ENCODE data around the gene PPFIA3. TPM values are rescaled to one million over a fixed set of nuclear protein-coding genes. Genes with fewer than 3 reads are reported as not detected.
"Not testable (repeated sequence)": the region's sequence is repeated elsewhere in the genome, so short reads cannot be mapped to it uniquely, and the experiment has no call there.

Gene PPFIA3
- total RNA-seq, 1 experiment from 2014 or later: 4.9 TPM

DNA sequence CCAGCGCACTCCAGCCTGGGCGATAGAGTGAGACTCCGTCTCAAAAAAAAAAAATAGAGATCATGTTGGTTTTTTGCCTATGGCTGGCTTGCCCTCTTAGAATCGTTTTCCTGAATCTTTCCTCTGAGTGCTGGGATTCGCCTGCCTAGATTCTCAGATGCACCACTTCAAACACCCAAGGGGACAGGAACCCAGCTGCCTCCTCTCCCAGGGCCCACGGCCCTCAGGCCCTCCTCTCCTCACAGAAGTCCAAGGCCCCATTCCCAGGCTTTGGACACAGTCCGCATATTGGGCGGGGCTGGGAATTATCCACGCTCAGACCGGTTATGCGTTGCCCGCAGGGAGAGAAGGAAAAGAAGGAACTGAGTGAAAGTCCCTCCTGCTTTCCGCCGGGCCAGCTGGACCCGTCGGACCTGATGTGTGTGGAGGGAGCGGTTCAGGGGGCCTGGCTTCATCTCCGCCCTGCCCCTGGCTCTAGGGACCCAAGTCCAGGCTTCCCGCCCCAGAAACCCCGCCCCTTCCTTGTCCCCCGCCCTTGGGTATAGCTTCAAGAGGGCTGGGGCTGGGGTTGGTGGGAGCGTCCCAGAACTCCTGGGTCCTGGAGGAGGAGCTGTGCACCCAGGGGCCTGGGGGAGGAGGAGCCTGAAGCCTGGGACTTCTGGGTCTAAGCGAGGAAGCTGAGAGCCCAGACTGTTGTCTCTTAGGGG is 5.8 kb downstream of the PPFIA3 start:
- CTCF ChIA-PET: interaction anchor here (0.6 to 1.2 kb wide), 2 partner anchors 24 to 27 kb away, joined by 3 read pairs; no protein-coding TSS in a partner anchor
- intact Hi-C loops (cut with micrococcal nuclease; ENCODE audit: unreplicated experiment): no loop called here
- Mint-ChIP-seq H3K27ac (ENCODE audit: unreplicated experiment) (no peak overlapping the region), H3K4me3 (ENCODE audit: low read depth, unreplicated experiment) (peak overlapping the region; percentile 17), H3K4me1 (ENCODE audit: low read depth, unreplicated experiment) (peaks cover 21% of the 10 kb centered on the region), H3K9me3 (ENCODE audit: low read depth, unreplicated experiment) (peaks cover 2% of the 10 kb centered on the region), H3K36me3 (ENCODE audit: insufficient read depth, unreplicated experiment) (peaks cover 17% of the 10 kb centered on the region), H3K27me3 (ENCODE audit: unreplicated experiment) (peaks cover 28% of the 10 kb centered on the region)
- peak; percentile 15 for DNase-seq
- BruUV-seq (replicated peaks): no TSS peak
- TF ChIP-seq, protein P1, sequence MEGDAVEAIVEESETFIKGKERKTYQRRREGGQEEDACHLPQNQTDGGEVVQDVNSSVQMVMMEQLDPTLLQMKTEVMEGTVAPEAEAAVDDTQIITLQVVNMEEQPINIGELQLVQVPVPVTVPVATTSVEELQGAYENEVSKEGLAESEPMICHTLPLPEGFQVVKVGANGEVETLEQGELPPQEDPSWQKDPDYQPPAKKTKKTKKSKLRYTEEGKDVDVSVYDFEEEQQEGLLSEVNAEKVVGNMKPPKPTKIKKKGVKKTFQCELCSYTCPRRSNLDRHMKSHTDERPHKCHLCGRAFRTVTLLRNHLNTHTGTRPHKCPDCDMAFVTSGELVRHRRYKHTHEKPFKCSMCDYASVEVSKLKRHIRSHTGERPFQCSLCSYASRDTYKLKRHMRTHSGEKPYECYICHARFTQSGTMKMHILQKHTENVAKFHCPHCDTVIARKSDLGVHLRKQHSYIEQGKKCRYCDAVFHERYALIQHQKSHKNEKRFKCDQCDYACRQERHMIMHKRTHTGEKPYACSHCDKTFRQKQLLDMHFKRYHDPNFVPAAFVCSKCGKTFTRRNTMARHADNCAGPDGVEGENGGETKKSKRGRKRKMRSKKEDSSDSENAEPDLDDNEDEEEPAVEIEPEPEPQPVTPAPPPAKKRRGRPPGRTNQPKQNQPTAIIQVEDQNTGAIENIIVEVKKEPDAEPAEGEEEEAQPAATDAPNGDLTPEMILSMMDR (IDR thresholded peaks at IDR 0.05; ENCODE audit: unreplicated experiment): no peak

DNA sequence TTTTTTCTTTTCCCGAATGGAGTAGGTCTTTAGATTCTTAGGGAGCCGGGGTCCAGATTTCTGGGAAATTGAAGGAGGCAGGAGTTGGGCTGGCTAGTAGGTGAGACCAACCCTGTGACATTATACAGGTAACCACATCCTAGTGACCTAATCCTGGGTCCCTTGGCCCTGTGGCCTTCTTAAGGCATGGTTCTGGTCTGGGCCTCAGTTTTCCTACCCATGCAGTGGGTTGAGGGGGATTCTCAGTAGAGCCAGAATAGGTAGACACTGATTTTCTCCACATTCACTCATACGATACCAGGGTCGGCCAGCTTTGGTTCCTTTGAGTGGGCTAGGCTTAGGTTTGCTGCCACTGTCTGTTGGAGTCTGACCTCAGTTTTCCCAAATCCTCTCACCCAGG is 7.2 kb downstream of the PPFIA3 start:
- H3K27me3 Mint-ChIP-seq (ENCODE audit: unreplicated experiment): peaks cover 14% of the 10 kb centered on the region
- intact Hi-C loops (cut with micrococcal nuclease; ENCODE audit: unreplicated experiment): no loop called here
- no peak overlapping the region for H3K4me3 Mint-ChIP-seq (ENCODE audit: low read depth, unreplicated experiment)
- H3K36me3 Mint-ChIP-seq (ENCODE audit: insufficient read depth, unreplicated experiment): peaks cover 12% of the 10 kb centered on the region
- CTCF ChIA-PET: interaction anchor here (0.6 kb wide), 1 partner anchor 252 kb away, joined by 3 read pairs; no protein-coding TSS in a partner anchor
- no peak for DNase-seq
- no peak overlapping the region for H3K27ac Mint-ChIP-seq (ENCODE audit: unreplicated experiment)
- peaks cover 13% of the 10 kb centered on the region for H3K4me1 Mint-ChIP-seq (ENCODE audit: low read depth, unreplicated experiment)
- TF ChIP-seq, protein P1 (IDR thresholded peaks at IDR 0.05; ENCODE audit: unreplicated experiment): no peak
- peaks cover 2% of the 10 kb centered on the region for H3K9me3 Mint-ChIP-seq (ENCODE audit: low read depth, unreplicated experiment)
- no TSS peak for BruUV-seq (replicated peaks)

DNA sequence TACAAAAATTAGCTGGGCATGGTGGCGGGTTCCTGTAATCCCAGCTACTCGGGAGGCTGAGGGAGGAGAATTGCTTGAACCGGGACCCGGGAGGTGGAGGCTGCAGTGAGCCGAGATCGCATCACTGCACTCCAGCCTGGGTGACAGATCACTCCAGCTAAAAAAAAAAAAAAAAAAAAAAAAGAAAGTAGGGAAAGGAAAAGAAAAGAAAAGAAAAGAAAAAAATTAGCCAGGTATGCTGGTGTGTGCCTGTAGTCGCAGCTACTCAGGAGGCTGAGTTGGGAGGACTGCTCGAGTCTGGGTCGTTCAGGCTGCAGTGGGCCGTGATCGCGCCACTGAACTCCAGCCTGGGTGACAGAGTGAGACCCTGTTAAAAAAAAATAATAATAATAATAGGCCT is 7.9 kb downstream of the PPFIA3 start:
- H3K27me3 Mint-ChIP-seq (ENCODE audit: unreplicated experiment); H3K27ac Mint-ChIP-seq (ENCODE audit: unreplicated experiment); DNase-seq; intact Hi-C loops (cut with micrococcal nuclease; ENCODE audit: unreplicated experiment); H3K9me3 Mint-ChIP-seq (ENCODE audit: low read depth, unreplicated experiment); BruUV-seq (replicated peaks): not testable (repeated sequence)
- Mint-ChIP-seq H3K36me3 (ENCODE audit: insufficient read depth, unreplicated experiment) (peaks cover 12% of the 10 kb centered on the region), H3K4me3 (ENCODE audit: low read depth, unreplicated experiment) (peak overlapping the region; percentile 60), H3K4me1 (ENCODE audit: low read depth, unreplicated experiment) (peaks cover 13% of the 10 kb centered on the region)
- CTCF ChIA-PET: interaction anchor here (0.6 to 1.1 kb wide), 12 partner anchors 10 to 1202 kb away, joined by 3 to 13 read pairs (median 7); partner anchors contain the start of genes LIN7B, PLA2G4C and RUVBL2

DNA sequence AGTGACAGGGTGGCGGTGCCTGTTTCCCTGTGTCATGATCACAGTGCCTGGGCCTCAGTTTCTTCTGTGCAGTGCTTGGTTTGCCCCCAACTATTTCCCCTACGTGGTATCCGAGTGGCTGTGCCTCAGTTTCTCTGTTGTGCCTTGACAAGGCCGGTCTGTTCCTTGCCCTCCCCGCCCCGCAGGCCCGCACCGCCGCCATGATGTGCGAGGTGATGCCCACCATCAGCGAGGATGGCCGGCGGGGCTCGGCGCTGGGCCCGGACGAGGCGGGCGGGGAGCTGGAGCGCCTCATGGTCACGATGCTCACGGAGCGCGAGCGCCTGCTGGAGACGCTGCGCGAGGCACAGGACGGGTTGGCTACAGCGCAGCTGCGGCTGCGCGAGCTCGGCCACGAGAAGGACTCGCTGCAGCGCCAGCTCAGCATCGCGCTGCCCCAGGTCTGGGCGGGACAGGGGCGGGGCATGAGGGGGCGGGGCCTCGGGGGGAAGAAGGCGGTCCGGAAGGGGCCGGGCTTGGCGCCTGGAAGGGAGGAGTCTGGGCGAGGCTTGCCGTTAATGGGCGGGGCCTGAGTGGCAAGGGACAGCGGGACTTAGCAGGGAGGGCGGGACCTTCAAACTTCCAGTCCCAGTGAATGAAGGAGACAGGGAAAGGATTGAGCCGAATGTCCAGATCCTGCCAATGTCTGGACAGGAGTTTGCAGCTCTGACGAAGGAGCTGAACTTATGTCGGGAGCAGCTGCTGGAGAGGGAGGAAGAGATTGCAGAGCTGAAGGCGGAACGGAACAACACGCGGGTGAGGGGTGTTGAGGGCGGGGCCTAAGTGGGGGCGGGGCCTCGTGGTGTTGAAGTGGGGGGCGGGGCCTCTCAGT is 8.6 kb downstream of the PPFIA3 start:
- CTCF ChIA-PET: interaction anchor here (0.6 to 1.1 kb wide), 11 partner anchors 10 to 1201 kb away, joined by 3 to 13 read pairs (median 7); partner anchors contain the start of genes LIN7B, PLA2G4C and RUVBL2
- Mint-ChIP-seq H3K36me3 (ENCODE audit: insufficient read depth, unreplicated experiment) (peaks cover 12% of the 10 kb centered on the region), H3K9me3 (ENCODE audit: low read depth, unreplicated experiment) (peaks cover 2% of the 10 kb centered on the region), H3K27me3 (ENCODE audit: unreplicated experiment) (peaks cover under 1% of the 10 kb centered on the region), H3K27ac (ENCODE audit: unreplicated experiment) (peak overlapping the region; percentile 55), H3K4me1 (ENCODE audit: low read depth, unreplicated experiment) (peaks cover 13% of the 10 kb centered on the region), H3K4me3 (ENCODE audit: low read depth, unreplicated experiment) (peak overlapping the region; percentile 60)
- BruUV-seq (replicated peaks): no TSS peak
- intact Hi-C loops (cut with micrococcal nuclease; ENCODE audit: unreplicated experiment): loop anchor here (1.0 kb wide), 1 partner anchor 42 kb away; no protein-coding TSS in a partner anchor
- TF ChIP-seq, protein P1 (IDR thresholded peaks at IDR 0.05; ENCODE audit: unreplicated experiment): peak; percentile 24
- DNase-seq: peak; percentile 99
